NT2/D1 (cell line): ENCODE measurements around the gene ARL16.

ENCODE experiments used
- YY1 ChIP-seq: IDR thresholded peaks from 2 replicates; pipeline ENCODE4 v1.6.1; 2011; ENCODE audit not compliant: insufficient read length, insufficient read depth
- ZNF274 ChIP-seq: IDR thresholded peaks from 2 replicates; pipeline ENCODE4 v1.6.1; 2011; ENCODE audit warnings: mild to moderate bottlenecking, low read depth, low read length

- TF ChIP-seq ZNF274 (no peak), YY1 (no peak)
Observed at GRCh38 chr17:81693509-81694210, 10.1 kb upstream of the ARL16 start.
